Gastrocnemius medialis (tissue), 4 donors: ENCODE measurements around the gene MED13L. TPM values are rescaled to one million over a fixed set of nuclear protein-coding genes. Genes with fewer than 3 reads are reported as not detected.

Source experiments
- ATAC-seq, 2 donors: fragments of 150-250 bp; one replicate each; pipeline ENCODE4 v1.9.1; 2016
- DNase-seq, 2 donors: peaks; one replicate each; pipeline ENCODE4 v3.0.0-alpha.2; 2019
- H3K27ac ChIP-seq, 4 donors: fragments of 200-600 bp; sonication (generic); 1 replicate in 1 of 4; 2 replicates in 3 of 4; pipeline ENCODE4 v1.5.1; 2016 to 2018; ENCODE audit warnings: mild to moderate bottlenecking in 2 of 4, moderate library complexity in 1 of 4
- H3K27me3 ChIP-seq, 3 donors: fragments of 200-600 bp; sonication (generic) in 2 of 3; 1 replicate in 1 of 3; 2 replicates in 2 of 3; pipeline versions ENCODE4 v1.5.1 to v1.6.0; 2016 to 2019; ENCODE audit warnings: mild to moderate bottlenecking in 1 of 3, moderate library complexity in 1 of 3
- H3K36me3 ChIP-seq, 2 donors: fragments of 200-600 bp; sonication (generic) in 1 of 2; one replicate each; pipeline ENCODE4 v1.5.1; 2017 to 2018
- H3K4me1 ChIP-seq, 2 donors: fragments of 200-600 bp; sonication (generic) in 1 of 2; one replicate each; pipeline ENCODE4 v1.5.1; 2016 to 2017; ENCODE audit warnings: mild to moderate bottlenecking in 2 of 2
- H3K4me3 ChIP-seq, 4 donors: fragments of 200-600 bp; sonication (generic) in 3 of 4; 1 replicate in 1 of 4; 2 replicates in 3 of 4; pipeline ENCODE4 v1.5.1; 2016 to 2019; ENCODE audit warnings: mild to moderate bottlenecking in 2 of 4
- H3K9me3 ChIP-seq, 3 donors: fragments of 200-600 bp; sonication (generic) in 2 of 3; 1 replicate in 1 of 3; 2 replicates in 2 of 3; pipeline ENCODE4 v1.5.1; 2016 to 2019
- CTCF ChIP-seq, 5 experiments: fragments of 450-650 bp in 3 of 5; fragments of 200-600 bp in 2 of 5; sonication (generic) in 2 of 5; IDR thresholded peaks in 4 of 5; conservative IDR thresholded peaks in 1 of 5; 1 replicate in 4 of 5; 2 replicates in 1 of 5; pipeline ENCODE4 v1.5.1; 2016 to 2019; ENCODE audit warnings: antibody characterized with exemption in 5 of 5, mild to moderate bottlenecking in 3 of 5, moderate library complexity in 3 of 5
- POLR2A ChIP-seq, 2 donors: fragments of 450-650 bp; IDR thresholded peaks; one replicate each; pipeline ENCODE4 v1.6.1; 2017; ENCODE audit warnings: antibody characterized with exemption in 2 of 2, mild to moderate bottlenecking in 2 of 2, moderate library complexity in 2 of 2
- in situ Hi-C, 4 donors: fragments of 200-750 bp; cut with MboI; loops; one replicate each; pipeline versions ENCODE4 v1.15.0 to v1.8.0; 2017; ENCODE audit warnings: low sequenced_read_pairs in 4 of 4
- intact Hi-C: fragments of 100-400 bp; cut with DNase I; formaldehyde crosslinking; loops from one replicate; pipeline ENCODE4 v1.15.1; 2023; ENCODE audit warnings: low total_unique reads
- total RNA-seq, 4 donors: library from RNA; depleted of rRNA; stranded (reverse); fragments of >200 nt; gene quantifications; one replicate each; pipeline versions ENCODE4 v1.1.0 to v1.2.3, GENCODE V29; 2016

Gene MED13L
- total RNA-seq, 4 donors from 2014 or later: 59.5 to 92.6 (median 74.1) TPM

DNA sequence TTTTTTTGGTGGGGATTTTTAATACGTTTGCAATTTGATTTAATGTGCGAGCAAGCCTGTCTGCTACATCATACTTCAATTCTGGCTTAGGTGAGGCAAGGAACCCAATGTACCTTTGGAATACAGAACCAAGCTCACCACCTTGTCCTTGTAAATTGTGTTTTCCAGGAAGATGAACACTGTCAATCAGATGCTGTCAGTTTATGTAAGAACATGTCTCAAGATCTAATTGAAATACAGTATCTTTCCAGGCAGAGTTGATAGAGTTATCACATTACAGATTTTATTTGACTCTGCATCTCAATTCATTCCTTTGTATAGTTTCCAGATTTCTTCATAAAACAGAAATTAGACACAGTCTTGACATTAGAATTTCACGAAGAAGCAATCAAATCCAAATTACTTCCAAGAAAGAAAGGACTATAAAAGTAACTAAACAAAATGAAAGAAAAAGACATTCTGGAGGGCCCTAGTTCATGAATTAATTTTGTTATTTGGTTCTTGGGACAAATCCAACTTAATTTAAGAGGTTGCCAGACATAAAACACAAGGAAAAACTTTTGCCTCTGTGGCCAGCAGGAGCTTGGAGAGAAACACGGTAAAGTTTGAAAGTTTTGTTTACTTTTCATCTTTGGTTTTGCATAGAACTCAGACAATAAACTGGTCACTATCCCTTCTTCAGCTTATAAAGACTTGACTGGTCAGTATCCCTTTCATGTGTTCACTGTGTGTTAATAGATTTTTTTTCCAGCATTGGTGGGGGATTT, 16.4 kb upstream of the MED13L start:
- H3K36me3 ChIP-seq: no peaks in the 10 kb centered on the region
- no peak for DNase-seq
- no peak for TF ChIP-seq POLR2A (IDR thresholded peaks at IDR 0.05)
- TF ChIP-seq CTCF (IDR thresholded peaks at IDR 0.05 in 4 of 5, conservative IDR thresholded peaks at IDR 0.05 in 1 of 5): no peak
- intact Hi-C loops (no loop called here), in situ Hi-C loops (no loop called here)
- no peaks in the 10 kb centered on the region for H3K27me3 ChIP-seq
- no peaks in the 10 kb centered on the region for H3K4me1 ChIP-seq
- no peak for ATAC-seq
- no peaks in the 10 kb centered on the region for H3K9me3 ChIP-seq
- H3K27ac ChIP-seq: no peak overlapping the region
- no peak overlapping the region for H3K4me3 ChIP-seq

- DNase-seq (no peak), ATAC-seq (no peak)
- Histone ChIP-seq H3K9me3 (no peaks in the 10 kb centered on the region), H3K4me1 (no peaks in the 10 kb centered on the region), H3K36me3 (no peaks in the 10 kb centered on the region), H3K27me3 (no peaks in the 10 kb centered on the region), H3K4me3 (no peak overlapping the region), H3K27ac (no peak overlapping the region)
- TF ChIP-seq CTCF (IDR thresholded peaks at IDR 0.05 in 4 of 5, conservative IDR thresholded peaks at IDR 0.05 in 1 of 5) (no peak), POLR2A (IDR thresholded peaks at IDR 0.05) (no peak)
- in situ Hi-C loops (no loop called here), intact Hi-C loops (no loop called here)
Observed at GRCh38 chr12:116291218-116291617, 13.7 kb upstream of the MED13L start.

- no peak overlapping the region for H3K27ac ChIP-seq
- ATAC-seq (no peak), DNase-seq (no peak)
- no peak overlapping the region for H3K4me3 ChIP-seq
- no peaks in the 10 kb centered on the region for H3K27me3 ChIP-seq
- in situ Hi-C loops (no loop called here), intact Hi-C loops (no loop called here)
- no peak for TF ChIP-seq POLR2A (IDR thresholded peaks at IDR 0.05)
- no peak for TF ChIP-seq CTCF (IDR thresholded peaks at IDR 0.05 in 4 of 5, conservative IDR thresholded peaks at IDR 0.05 in 1 of 5)
- H3K36me3 ChIP-seq: no peaks in the 10 kb centered on the region
- no peaks in the 10 kb centered on the region for H3K4me1 ChIP-seq
- H3K9me3 ChIP-seq: no peaks in the 10 kb centered on the region
Observed at GRCh38 chr12:116288735-116289134, 11.2 kb upstream of the MED13L start.

DNA sequence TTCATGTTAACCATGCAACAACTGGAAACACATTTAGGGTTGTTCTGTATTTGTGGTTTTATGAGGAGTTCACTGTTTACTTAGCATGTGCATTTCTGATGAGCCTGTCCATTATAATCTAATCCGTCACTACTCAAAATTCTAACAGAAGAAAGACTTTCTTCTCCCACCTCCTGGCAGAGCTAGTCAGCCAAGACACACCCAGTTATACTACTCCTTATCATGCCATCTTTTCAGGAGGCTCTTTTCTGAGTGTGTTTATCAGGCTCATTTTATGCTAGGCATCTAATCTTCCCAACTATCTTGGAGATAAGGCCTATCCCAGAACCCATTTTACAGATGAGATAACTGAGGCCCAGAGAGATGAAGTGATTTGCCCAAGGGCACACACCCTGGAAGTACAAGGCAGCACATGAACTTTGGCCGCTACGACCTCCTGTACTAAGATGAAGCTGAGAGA, 10.4 kb upstream of the MED13L start:
- intact Hi-C loops: no loop called here
- Histone ChIP-seq H3K4me3 (no peak overlapping the region), H3K36me3 (no peaks in the 10 kb centered on the region), H3K9me3 (no peaks in the 10 kb centered on the region), H3K27ac (no peak overlapping the region), H3K4me1 (no peaks in the 10 kb centered on the region), H3K27me3 (no peaks in the 10 kb centered on the region)
- no peak for TF ChIP-seq POLR2A (IDR thresholded peaks at IDR 0.05)
- no peak for TF ChIP-seq CTCF (IDR thresholded peaks at IDR 0.05 in 4 of 5, conservative IDR thresholded peaks at IDR 0.05 in 1 of 5)
- no peak for ATAC-seq
- no peak for DNase-seq
- in situ Hi-C loops: no loop called here
